ENCODE data around the gene NLRP4.

DNA sequence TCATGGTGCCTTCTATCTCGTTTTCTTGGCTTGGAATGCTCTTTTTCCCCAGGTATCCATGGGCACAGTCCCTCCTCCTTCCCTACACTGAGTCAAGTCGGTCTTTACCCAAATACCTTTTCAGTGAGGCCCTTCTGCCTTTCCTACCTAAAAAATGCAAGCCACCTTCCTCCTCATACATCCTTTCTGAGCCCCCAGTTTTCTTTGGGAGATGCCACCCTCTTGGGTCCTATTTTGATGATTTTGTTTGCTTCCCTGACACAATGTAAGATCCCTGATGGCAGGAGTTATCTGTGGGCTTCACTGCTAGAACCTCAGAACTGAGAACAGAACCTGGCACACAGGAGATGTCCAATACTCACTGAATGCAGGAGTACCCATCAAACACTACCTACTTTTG, 73.5 kb downstream of the NLRP4 start:
- TF ChIP-seq, protein P1, sequence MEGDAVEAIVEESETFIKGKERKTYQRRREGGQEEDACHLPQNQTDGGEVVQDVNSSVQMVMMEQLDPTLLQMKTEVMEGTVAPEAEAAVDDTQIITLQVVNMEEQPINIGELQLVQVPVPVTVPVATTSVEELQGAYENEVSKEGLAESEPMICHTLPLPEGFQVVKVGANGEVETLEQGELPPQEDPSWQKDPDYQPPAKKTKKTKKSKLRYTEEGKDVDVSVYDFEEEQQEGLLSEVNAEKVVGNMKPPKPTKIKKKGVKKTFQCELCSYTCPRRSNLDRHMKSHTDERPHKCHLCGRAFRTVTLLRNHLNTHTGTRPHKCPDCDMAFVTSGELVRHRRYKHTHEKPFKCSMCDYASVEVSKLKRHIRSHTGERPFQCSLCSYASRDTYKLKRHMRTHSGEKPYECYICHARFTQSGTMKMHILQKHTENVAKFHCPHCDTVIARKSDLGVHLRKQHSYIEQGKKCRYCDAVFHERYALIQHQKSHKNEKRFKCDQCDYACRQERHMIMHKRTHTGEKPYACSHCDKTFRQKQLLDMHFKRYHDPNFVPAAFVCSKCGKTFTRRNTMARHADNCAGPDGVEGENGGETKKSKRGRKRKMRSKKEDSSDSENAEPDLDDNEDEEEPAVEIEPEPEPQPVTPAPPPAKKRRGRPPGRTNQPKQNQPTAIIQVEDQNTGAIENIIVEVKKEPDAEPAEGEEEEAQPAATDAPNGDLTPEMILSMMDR (IDR thresholded peaks at IDR 0.05; ENCODE audit: low read length): no peak
- no peak for TF ChIP-seq EZH2 (optimal IDR thresholded peaks at IDR 0.05; ENCODE audit: low read depth, low read length)
- TF ChIP-seq EZH2phosphoT487 (IDR thresholded peaks at IDR 0.05; ENCODE audit: low read length): no peak
